Measurements from ENCODE around the gene CACNA1E. TPM values are rescaled to one million over a fixed set of nuclear protein-coding genes. Genes with fewer than 3 reads are reported as not detected.

The CACNA1E gene
- total RNA-seq, 1 donor from 2014 or later, result not detected

DNA sequence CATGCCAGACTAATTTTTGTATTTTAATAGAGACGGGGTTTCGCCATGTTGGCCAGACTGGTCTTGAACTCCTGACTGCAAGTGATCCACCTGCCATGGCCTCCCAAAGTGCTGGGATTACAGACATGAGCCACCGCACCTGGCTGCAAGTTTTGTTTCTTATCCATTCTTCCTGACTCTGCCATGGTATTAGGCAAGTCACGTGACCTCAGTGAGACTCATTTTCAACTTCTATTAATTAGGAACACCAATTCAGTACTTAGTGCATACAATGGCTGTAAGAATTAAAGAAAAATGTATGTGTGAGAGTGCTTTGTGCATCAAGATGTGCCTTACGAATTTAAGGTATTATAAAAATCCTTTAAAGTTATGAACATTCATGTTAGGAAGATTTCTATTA lies 111.2 kb downstream of the CACNA1E start:
- H3K9me3 ChIP-seq, result no peaks in the 10 kb centered on the region
- H3K4me1 ChIP-seq, result no peaks in the 10 kb centered on the region
- TF ChIP-seq POLR2A (IDR thresholded peaks at IDR 0.05), result no peak
- no peak for TF ChIP-seq POLR2AphosphoS5 (IDR thresholded peaks at IDR 0.05; ENCODE audit: insufficient read depth in 1 of 2, low read depth in 1 of 2)
- TF ChIP-seq, protein P1, sequence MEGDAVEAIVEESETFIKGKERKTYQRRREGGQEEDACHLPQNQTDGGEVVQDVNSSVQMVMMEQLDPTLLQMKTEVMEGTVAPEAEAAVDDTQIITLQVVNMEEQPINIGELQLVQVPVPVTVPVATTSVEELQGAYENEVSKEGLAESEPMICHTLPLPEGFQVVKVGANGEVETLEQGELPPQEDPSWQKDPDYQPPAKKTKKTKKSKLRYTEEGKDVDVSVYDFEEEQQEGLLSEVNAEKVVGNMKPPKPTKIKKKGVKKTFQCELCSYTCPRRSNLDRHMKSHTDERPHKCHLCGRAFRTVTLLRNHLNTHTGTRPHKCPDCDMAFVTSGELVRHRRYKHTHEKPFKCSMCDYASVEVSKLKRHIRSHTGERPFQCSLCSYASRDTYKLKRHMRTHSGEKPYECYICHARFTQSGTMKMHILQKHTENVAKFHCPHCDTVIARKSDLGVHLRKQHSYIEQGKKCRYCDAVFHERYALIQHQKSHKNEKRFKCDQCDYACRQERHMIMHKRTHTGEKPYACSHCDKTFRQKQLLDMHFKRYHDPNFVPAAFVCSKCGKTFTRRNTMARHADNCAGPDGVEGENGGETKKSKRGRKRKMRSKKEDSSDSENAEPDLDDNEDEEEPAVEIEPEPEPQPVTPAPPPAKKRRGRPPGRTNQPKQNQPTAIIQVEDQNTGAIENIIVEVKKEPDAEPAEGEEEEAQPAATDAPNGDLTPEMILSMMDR (IDR thresholded peaks at IDR 0.05), result no peak
- H3K27ac ChIP-seq, result no peak overlapping the region
- H3K36me3 ChIP-seq, result no peaks in the 10 kb centered on the region
- no peaks in the 10 kb centered on the region for H3K27me3 ChIP-seq
- DNase-seq (ENCODE audit: extremely low spot score in 2 of 2), result peak in 1 of 2 donors; percentile 31
- no peak overlapping the region for H3K4me3 ChIP-seq
- intact Hi-C loops (cut with DNase I), result no loop called here

DNA sequence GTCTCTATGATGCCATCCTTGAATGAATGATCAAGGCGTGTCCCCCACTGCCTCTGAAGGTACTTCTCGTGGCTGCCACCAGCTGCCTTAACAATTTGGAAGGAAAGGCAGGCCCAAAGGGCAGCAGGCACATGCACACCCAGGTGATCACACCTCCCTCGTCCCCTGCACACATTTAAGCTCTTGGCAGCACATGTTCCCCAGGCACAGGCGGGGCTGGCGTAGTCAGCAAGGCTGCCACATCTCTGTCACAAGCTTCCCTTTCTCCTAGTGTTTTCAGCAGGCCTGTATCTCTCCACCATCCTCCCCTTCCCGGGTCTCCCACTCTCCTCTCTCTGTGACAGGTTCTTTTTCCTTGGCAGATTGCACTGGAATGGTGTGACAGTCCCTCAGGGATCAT lies 111.9 kb downstream of the CACNA1E start:
- intact Hi-C loops (cut with DNase I), result no loop called here
- Histone ChIP-seq H3K4me3 (no peak overlapping the region), H3K9me3 (no peaks in the 10 kb centered on the region), H3K27me3 (no peaks in the 10 kb centered on the region), H3K36me3 (no peaks in the 10 kb centered on the region), H3K27ac (no peak overlapping the region), H3K4me1 (no peaks in the 10 kb centered on the region)
- DNase-seq (ENCODE audit: extremely low spot score in 2 of 2), result peak in 1 of 2 donors; percentile 67
- TF ChIP-seq POLR2A (IDR thresholded peaks at IDR 0.05), result no peak

- intact Hi-C loops (cut with DNase I), result no loop called here
- Histone ChIP-seq H3K36me3 (no peaks in the 10 kb centered on the region), H3K4me3 (no peak overlapping the region), H3K27me3 (no peaks in the 10 kb centered on the region), H3K4me1 (no peaks in the 10 kb centered on the region), H3K9me3 (no peaks in the 10 kb centered on the region), H3K27ac (no peak overlapping the region)
- TF ChIP-seq, protein P1 (IDR thresholded peaks at IDR 0.05), result no peak
- TF ChIP-seq POLR2AphosphoS5 (IDR thresholded peaks at IDR 0.05; ENCODE audit: insufficient read depth in 1 of 2, low read depth in 1 of 2) (no peak), POLR2A (IDR thresholded peaks at IDR 0.05) (no peak)
- peak; percentile 42 to 64 for DNase-seq (ENCODE audit: extremely low spot score in 2 of 2)
These were observed 118.1 kb downstream of the CACNA1E start for GRCh38 chr1:181601186-181601950.

- Histone ChIP-seq H3K9me3 (no peaks in the 10 kb centered on the region), H3K4me3 (no peak overlapping the region), H3K4me1 (no peaks in the 10 kb centered on the region), H3K27ac (no peak overlapping the region), H3K27me3 (no peaks in the 10 kb centered on the region), H3K36me3 (no peaks in the 10 kb centered on the region)
- TF ChIP-seq, protein P1 (IDR thresholded peaks at IDR 0.05), result no peak
- TF ChIP-seq POLR2A (IDR thresholded peaks at IDR 0.05), result no peak
- TF ChIP-seq POLR2AphosphoS5 (IDR thresholded peaks at IDR 0.05; ENCODE audit: insufficient read depth in 1 of 2, low read depth in 1 of 2), result no peak
- peak in 1 of 2 donors; percentile 72 for DNase-seq (ENCODE audit: extremely low spot score in 2 of 2)
- intact Hi-C loops (cut with DNase I), result no loop called here
These were observed 120.6 kb downstream of the CACNA1E start for GRCh38 chr1:181603735-181604410.

- H3K27me3 ChIP-seq, result no peaks in the 10 kb centered on the region
- H3K36me3 ChIP-seq, result no peaks in the 10 kb centered on the region
- H3K27ac ChIP-seq, result no peak overlapping the region
- intact Hi-C loops (cut with DNase I), result no loop called here
- no peaks in the 10 kb centered on the region for H3K9me3 ChIP-seq
- no peak overlapping the region for H3K4me3 ChIP-seq
- H3K4me1 ChIP-seq, result no peaks in the 10 kb centered on the region
- TF ChIP-seq, protein P1 (IDR thresholded peaks at IDR 0.05), result no peak
- TF ChIP-seq POLR2AphosphoS5 (IDR thresholded peaks at IDR 0.05; ENCODE audit: insufficient read depth in 1 of 2, low read depth in 1 of 2), result no peak
- no peak for TF ChIP-seq POLR2A (IDR thresholded peaks at IDR 0.05)
- peak in 1 of 2 donors; percentile 49 for DNase-seq (ENCODE audit: extremely low spot score in 2 of 2)
These were observed 121.3 kb downstream of the CACNA1E start for GRCh38 chr1:181604482-181605249.
